ENCODE measurements around the gene STEAP3. TPM values are rescaled to one million over a fixed set of nuclear protein-coding genes. Genes with fewer than 3 reads are reported as not detected.

STEAP3 gene
- total RNA-seq, 2 donors from 2014 or later = 0.11 TPM; not detected in 1

- no peak for ATAC-seq (replicated peaks)
- no peak overlapping the region for H3K4me3 Mint-ChIP-seq
- no peak overlapping the region for H3K27ac Mint-ChIP-seq
- peaks cover 4% of the 10 kb centered on the region for H3K27me3 Mint-ChIP-seq
- no peaks in the 10 kb centered on the region for H3K4me1 Mint-ChIP-seq
- H3K36me3 Mint-ChIP-seq (ENCODE audit: low read depth) = no peaks in the 10 kb centered on the region
- H3K9me3 Mint-ChIP-seq = no peaks in the 10 kb centered on the region
Observed at GRCh38 chr2:119207447-119207846, 16.2 kb upstream of the STEAP3 start.

- no peaks in the 10 kb centered on the region for H3K9me3 Mint-ChIP-seq
- H3K4me3 Mint-ChIP-seq = no peak overlapping the region
- H3K4me1 Mint-ChIP-seq = no peaks in the 10 kb centered on the region
- H3K27ac Mint-ChIP-seq = no peak overlapping the region
- no peaks in the 10 kb centered on the region for H3K36me3 Mint-ChIP-seq (ENCODE audit: low read depth)
- no peak for ATAC-seq (replicated peaks)
- peaks cover 4% of the 10 kb centered on the region for H3K27me3 Mint-ChIP-seq
Observed at GRCh38 chr2:119208791-119209203, 14.8 kb upstream of the STEAP3 start.

- no peak for ATAC-seq (replicated peaks)
- no peaks in the 10 kb centered on the region for H3K4me1 Mint-ChIP-seq
- H3K4me3 Mint-ChIP-seq = no peak overlapping the region
- no peaks in the 10 kb centered on the region for H3K9me3 Mint-ChIP-seq
- peaks cover 4% of the 10 kb centered on the region for H3K27me3 Mint-ChIP-seq
- H3K36me3 Mint-ChIP-seq (ENCODE audit: low read depth) = no peaks in the 10 kb centered on the region
- no peak overlapping the region for H3K27ac Mint-ChIP-seq
Observed at GRCh38 chr2:119212139-119212800, 11.4 kb upstream of the STEAP3 start.

GRCh38 chr2:119214453-119215037 is 9.1 kb upstream of the STEAP3 start:
- H3K27me3 Mint-ChIP-seq = peaks cover 5% of the 10 kb centered on the region
- no peak for ATAC-seq (replicated peaks)
- no peaks in the 10 kb centered on the region for H3K36me3 Mint-ChIP-seq (ENCODE audit: low read depth)
- H3K4me3 Mint-ChIP-seq = no peak overlapping the region
- no peak overlapping the region for H3K27ac Mint-ChIP-seq
- H3K9me3 Mint-ChIP-seq = no peaks in the 10 kb centered on the region
- no peaks in the 10 kb centered on the region for H3K4me1 Mint-ChIP-seq

GRCh38 chr2:119216994-119217393 is 6.6 kb upstream of the STEAP3 start:
- no peaks in the 10 kb centered on the region for H3K36me3 Mint-ChIP-seq (ENCODE audit: low read depth)
- H3K4me1 Mint-ChIP-seq = no peaks in the 10 kb centered on the region
- H3K27ac Mint-ChIP-seq = no peak overlapping the region
- no peaks in the 10 kb centered on the region for H3K9me3 Mint-ChIP-seq
- ATAC-seq (replicated peaks) = no peak
- H3K27me3 Mint-ChIP-seq = peaks cover 23% of the 10 kb centered on the region
- H3K4me3 Mint-ChIP-seq = no peak overlapping the region

GRCh38 chr2:119218478-119219064 is 5.1 kb upstream of the STEAP3 start:
- H3K9me3 Mint-ChIP-seq = no peaks in the 10 kb centered on the region
- H3K4me1 Mint-ChIP-seq = no peaks in the 10 kb centered on the region
- no peaks in the 10 kb centered on the region for H3K36me3 Mint-ChIP-seq (ENCODE audit: low read depth)
- H3K27me3 Mint-ChIP-seq = peaks cover 28% of the 10 kb centered on the region
- no peak overlapping the region for H3K27ac Mint-ChIP-seq
- no peak for ATAC-seq (replicated peaks)
- H3K4me3 Mint-ChIP-seq = no peak overlapping the region

GRCh38 chr2:119219873-119220272 is 3.8 kb upstream of the STEAP3 start:
- no peak for ATAC-seq (replicated peaks)
- no peak overlapping the region for H3K27ac Mint-ChIP-seq
- H3K4me1 Mint-ChIP-seq = no peaks in the 10 kb centered on the region
- H3K9me3 Mint-ChIP-seq = no peaks in the 10 kb centered on the region
- peaks cover 28% of the 10 kb centered on the region for H3K27me3 Mint-ChIP-seq
- no peak overlapping the region for H3K4me3 Mint-ChIP-seq
- no peaks in the 10 kb centered on the region for H3K36me3 Mint-ChIP-seq (ENCODE audit: low read depth)

GRCh38 chr2:119220720-119221301 is 2.8 kb upstream of the STEAP3 start:
- Mint-ChIP-seq H3K36me3 (ENCODE audit: low read depth) (no peaks in the 10 kb centered on the region), H3K4me3 (no peak overlapping the region), H3K27me3 (peaks cover 29% of the 10 kb centered on the region), H3K4me1 (no peaks in the 10 kb centered on the region), H3K9me3 (no peaks in the 10 kb centered on the region), H3K27ac (no peak overlapping the region)
- no peak for ATAC-seq (replicated peaks)

GRCh38 chr2:119221609-119222008 is 2.0 kb upstream of the STEAP3 start:
- H3K27me3 Mint-ChIP-seq = peaks cover 32% of the 10 kb centered on the region
- no peak overlapping the region for H3K27ac Mint-ChIP-seq
- H3K36me3 Mint-ChIP-seq (ENCODE audit: low read depth) = no peaks in the 10 kb centered on the region
- no peak for ATAC-seq (replicated peaks)
- H3K4me1 Mint-ChIP-seq = no peaks in the 10 kb centered on the region
- H3K9me3 Mint-ChIP-seq = no peaks in the 10 kb centered on the region
- no peak overlapping the region for H3K4me3 Mint-ChIP-seq

GRCh38 chr2:119222213-119222612 is 1.4 kb upstream of the STEAP3 start:
- ATAC-seq (replicated peaks) = no peak
- peaks cover 32% of the 10 kb centered on the region for H3K27me3 Mint-ChIP-seq
- H3K27ac Mint-ChIP-seq = no peak overlapping the region
- H3K4me1 Mint-ChIP-seq = no peaks in the 10 kb centered on the region
- no peak overlapping the region for H3K4me3 Mint-ChIP-seq
- H3K9me3 Mint-ChIP-seq = no peaks in the 10 kb centered on the region
- H3K36me3 Mint-ChIP-seq (ENCODE audit: low read depth) = no peaks in the 10 kb centered on the region

- ATAC-seq (replicated peaks) = no peak
- peaks cover 32% of the 10 kb centered on the region for H3K27me3 Mint-ChIP-seq
- H3K9me3 Mint-ChIP-seq = no peaks in the 10 kb centered on the region
- no peaks in the 10 kb centered on the region for H3K4me1 Mint-ChIP-seq
- H3K4me3 Mint-ChIP-seq = peak overlapping the region; percentile 10
- H3K27ac Mint-ChIP-seq = no peak overlapping the region
- H3K36me3 Mint-ChIP-seq (ENCODE audit: low read depth) = no peaks in the 10 kb centered on the region
Observed at GRCh38 chr2:119222863-119223520, 642 bp upstream of the STEAP3 start.

- Mint-ChIP-seq H3K4me3 (no peak overlapping the region), H3K27me3 (peaks cover 30% of the 10 kb centered on the region), H3K36me3 (ENCODE audit: low read depth) (no peaks in the 10 kb centered on the region), H3K9me3 (no peaks in the 10 kb centered on the region), H3K27ac (no peak overlapping the region), H3K4me1 (no peaks in the 10 kb centered on the region)
- no peak for ATAC-seq (replicated peaks)
Observed at GRCh38 chr2:119224391-119225104, 914 bp downstream of the STEAP3 start.

- Mint-ChIP-seq H3K27ac (no peak overlapping the region), H3K27me3 (peaks cover 23% of the 10 kb centered on the region), H3K9me3 (no peaks in the 10 kb centered on the region), H3K4me3 (no peak overlapping the region), H3K36me3 (ENCODE audit: low read depth) (no peaks in the 10 kb centered on the region), H3K4me1 (no peaks in the 10 kb centered on the region)
- no peak for ATAC-seq (replicated peaks)
Observed at GRCh38 chr2:119225105-119225865, 1.7 kb downstream of the STEAP3 start.

- Mint-ChIP-seq H3K27me3 (peaks cover 18% of the 10 kb centered on the region), H3K27ac (no peak overlapping the region), H3K9me3 (no peaks in the 10 kb centered on the region), H3K4me1 (no peaks in the 10 kb centered on the region), H3K36me3 (ENCODE audit: low read depth) (no peaks in the 10 kb centered on the region), H3K4me3 (no peak overlapping the region)
- ATAC-seq (replicated peaks) = no peak
Observed at GRCh38 chr2:119225926-119226325, 2.3 kb downstream of the STEAP3 start.
